HG02885 (cell line): ENCODE data around the gene DMTF1.
"Not testable (repeated sequence)": the region's sequence is repeated elsewhere in the genome, so short reads cannot be mapped to it uniquely, and the experiment has no call there.

Source experiments
- ATAC-seq: cut with Tn5 transposase; IDR thresholded peaks from one replicate; pipeline ENCODE4 v1.9.1; 2021; ENCODE audit warnings: mild to moderate bottlenecking; ENCODE audit not compliant: unreplicated experiment, poor library complexity

Gene DMTF1

GRCh38 chr7:87218796-87219544 lies 66.7 kb downstream of the DMTF1 start:
- peak; percentile 0 for ATAC-seq

DNA sequence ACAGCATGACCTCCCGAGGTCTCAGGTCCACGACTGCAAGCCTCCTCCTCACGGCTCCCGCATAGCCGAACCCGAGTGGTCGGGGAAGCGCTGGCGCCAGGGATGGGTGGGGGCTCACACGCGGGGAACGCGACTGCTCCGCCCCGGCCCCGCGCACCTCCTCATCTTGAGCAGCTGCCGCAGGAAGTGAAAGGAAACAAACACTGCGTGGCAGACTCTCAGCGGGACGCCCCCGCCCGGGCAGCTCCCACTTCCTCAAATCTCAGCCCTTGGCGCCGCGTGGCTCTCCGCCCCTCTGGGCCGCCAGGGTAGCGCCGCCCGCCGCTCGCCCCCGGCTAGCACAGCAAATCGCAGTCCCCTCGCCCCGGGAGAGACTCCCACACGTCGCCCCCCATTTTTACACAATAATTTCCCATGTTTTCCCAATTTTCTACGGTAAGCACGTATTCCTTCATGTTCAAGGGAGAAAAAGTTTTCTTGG lies 67.3 kb downstream of the DMTF1 start, which contains the start of gene TMEM243:
TMEM243 (minus strand) TSS at position 188 of the 481 bp plus-strand sequence. CDS start 229 bp downstream, outside the sequence.
- peak; percentile 51 for ATAC-seq

DNA sequence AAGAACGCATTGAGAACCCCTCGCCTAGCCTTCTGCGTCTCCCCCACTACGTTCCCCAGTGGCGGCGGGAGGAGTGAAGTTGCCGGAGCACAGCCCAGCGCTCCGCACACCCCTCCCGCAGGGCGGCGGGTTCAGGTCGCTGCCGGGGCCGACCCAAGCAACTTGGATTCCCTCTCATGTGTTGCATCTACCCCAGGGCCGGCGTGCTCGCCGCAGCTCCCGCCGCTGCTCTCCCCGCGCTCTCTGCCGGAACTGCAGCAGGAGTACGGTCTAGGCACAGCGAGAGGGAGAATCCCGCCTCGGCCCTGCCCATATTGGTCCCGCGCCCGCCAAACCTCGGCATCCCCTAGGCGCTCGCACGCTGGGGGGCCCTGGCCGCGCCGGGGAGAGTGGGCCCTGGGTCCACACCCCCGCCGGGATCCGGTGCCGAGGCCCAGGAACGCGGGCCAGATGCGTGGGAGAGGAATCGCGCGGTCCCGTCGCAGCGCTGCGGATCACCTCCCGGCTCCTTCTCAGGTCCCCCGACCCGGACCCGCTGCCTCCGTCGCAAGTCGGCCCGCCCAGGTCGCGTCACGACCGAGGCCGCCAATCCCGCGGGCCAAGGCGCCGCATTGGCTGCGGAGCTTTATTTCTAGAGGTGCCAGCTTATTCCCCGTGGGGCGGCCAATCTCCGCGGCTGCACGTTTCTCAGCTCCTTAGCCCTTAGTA lies 67.9 kb downstream of the DMTF1 start:
- peak; percentile 43 for ATAC-seq

DNA sequence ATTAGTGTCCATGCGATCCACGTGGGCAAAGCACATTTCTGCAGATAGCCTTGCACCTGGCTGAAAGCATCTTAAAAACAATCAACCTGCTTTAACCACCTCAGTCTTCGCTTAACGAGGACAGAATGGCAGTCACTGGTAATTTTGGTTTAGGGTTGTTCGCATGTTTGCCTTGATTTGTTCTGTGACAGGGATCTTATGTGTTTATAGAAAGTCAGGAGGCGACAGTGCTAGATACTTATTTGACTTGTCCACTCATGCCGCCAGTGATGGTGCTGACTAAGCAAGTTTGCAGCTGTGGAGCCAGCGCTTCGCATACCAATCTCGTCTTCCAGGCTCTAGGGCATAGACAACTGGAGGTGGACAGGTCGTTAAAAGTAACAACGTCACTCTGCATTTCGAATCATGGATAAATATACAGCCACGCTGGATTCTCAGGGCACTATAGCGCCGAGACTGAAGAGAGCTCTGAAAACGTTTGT lies 68.5 kb downstream of the DMTF1 start:
- no peak for ATAC-seq

GRCh38 chr7:87223666-87224065 lies 71.4 kb downstream of the DMTF1 start:
- no peak for ATAC-seq

GRCh38 chr7:87225696-87226095 lies 73.4 kb downstream of the DMTF1 start:
- ATAC-seq, result no peak

DNA sequence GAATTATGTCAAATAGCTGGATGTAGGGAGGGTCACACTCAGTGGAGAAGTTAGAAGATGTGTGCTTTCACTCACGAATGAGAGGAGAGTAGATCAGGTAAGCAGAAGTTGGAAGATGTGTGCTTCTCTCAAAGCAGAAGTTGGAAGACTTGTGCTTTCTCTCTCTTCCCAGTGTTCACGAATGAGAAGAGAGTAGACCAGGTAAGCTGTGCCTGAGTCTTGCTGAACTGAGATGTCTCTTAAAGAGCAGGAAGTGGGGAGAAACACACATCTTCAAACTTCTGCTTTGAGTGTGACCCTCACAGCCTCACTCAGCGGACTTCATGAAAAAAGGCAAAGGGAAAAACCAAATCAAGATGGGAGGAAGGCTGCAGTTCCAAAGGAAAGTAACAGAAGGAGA lies 74.2 kb downstream of the DMTF1 start:
- ATAC-seq, result peak; percentile 71

DNA sequence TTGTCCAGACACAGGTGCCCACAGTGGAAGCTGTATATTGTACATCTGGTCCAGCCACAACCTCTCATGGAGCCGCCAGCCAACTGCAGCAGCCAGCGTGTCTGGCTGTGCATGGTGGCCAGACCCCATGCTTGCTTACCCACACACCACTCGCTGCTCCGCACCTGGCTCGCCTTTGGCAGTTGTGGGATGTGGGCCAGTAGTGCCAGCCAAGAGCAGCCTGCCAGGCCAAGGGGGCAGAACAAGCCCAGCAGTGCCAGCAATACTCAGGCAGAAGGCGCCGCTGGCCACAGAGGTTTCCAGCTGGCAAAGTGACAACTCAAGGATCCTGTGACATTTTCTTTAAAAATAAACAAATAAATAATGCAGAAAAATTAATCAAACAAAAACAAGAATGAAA lies 79.0 kb downstream of the DMTF1 start:
- ATAC-seq, result no peak

- no peak for ATAC-seq
Observed at GRCh38 chr7:87231711-87232110, 79.5 kb downstream of the DMTF1 start.

GRCh38 chr7:87234949-87235348 lies 82.7 kb downstream of the DMTF1 start:
- ATAC-seq, result no peak

DNA sequence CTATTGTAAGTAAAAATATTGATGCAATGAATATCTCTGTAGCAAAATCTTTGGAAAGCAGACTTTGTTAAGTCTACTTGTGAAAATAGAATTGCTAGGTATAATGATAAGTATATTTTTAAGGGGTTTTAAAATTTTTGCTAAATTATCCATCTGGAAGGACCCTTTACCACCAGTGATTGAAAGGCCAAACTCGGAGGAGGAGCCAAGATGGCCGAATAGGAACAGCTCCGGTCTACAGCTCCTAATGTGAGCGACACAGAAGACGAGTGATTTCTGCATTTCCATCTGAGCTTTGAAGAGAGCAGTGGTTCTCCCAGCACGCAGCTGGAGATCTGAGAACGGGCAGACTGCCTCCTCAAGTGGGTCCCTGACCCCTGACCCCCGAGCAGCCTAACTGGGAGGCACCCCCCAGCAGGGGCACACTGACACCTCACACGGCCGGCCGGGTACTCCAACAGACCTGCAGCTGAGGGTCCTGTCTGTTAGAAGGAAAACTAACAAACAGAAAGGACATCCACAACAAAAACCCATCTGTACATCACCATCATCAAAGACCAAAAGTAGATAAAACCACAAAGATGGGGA lies 86.3 kb downstream of the DMTF1 start:
- ATAC-seq, result not testable (repeated sequence)

- not testable (repeated sequence) for ATAC-seq
Observed at GRCh38 chr7:87245671-87246070, 93.4 kb downstream of the DMTF1 start.
